ENCODE results near the gene SGIP1.

Gene SGIP1, protein sequence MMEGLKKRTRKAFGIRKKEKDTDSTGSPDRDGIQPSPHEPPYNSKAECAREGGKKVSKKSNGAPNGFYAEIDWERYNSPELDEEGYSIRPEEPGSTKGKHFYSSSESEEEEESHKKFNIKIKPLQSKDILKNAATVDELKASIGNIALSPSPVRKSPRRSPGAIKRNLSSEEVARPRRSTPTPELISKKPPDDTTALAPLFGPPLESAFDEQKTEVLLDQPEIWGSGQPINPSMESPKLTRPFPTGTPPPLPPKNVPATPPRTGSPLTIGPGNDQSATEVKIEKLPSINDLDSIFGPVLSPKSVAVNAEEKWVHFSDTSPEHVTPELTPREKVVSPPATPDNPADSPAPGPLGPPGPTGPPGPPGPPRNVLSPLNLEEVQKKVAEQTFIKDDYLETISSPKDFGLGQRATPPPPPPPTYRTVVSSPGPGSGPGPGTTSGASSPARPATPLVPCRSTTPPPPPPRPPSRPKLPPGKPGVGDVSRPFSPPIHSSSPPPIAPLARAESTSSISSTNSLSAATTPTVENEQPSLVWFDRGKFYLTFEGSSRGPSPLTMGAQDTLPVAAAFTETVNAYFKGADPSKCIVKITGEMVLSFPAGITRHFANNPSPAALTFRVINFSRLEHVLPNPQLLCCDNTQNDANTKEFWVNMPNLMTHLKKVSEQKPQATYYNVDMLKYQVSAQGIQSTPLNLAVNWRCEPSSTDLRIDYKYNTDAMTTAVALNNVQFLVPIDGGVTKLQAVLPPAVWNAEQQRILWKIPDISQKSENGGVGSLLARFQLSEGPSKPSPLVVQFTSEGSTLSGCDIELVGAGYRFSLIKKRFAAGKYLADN

DNA sequence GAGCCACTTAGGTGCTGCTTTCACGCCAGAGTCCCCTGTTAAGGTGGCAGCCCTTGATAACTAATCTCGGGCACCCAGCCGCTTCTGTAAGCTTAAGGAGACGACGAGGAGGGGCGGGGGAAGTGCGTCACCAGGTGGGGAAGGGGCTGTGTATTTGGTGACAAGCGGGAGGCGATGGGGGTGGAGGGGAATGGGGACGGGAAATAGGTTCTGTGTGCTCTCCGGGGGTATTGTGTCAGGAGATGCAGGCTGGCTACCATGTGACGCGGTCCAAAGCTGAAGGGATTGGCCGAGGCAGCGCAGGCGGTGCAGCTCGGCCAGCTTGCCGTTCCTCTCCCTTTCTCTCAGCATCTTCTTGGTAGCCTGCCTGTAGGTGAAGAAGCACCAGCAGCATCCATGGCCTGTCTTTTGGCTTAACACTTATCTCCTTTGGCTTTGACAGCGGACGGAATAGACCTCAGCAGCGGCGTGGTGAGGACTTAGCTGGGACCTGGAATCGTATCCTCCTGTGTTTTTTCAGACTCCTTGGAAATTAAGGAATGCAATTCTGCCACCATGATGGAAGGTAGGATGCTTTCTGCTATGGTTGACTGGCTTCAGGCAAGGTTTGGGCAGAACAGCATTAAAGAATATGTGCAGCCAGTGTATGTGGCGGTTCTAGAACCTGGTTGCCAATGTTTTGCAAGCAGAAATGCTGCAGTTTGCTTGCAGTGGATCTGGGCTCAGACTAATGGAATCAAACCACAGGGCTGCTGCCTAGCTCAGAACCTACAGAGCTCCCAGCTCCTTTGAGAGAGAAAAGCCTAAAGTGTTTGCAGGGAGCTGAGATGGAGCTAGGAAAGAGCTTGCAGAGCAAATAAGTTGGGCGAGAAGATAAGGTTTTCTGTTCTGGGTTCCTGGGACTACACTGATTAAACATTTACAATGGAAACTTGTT is at the start of gene SGIP1:
TSS of gene SGIP1 (plus strand) at position 350 of the 937 bp plus-strand sequence. CDS start at position 556, 206 bp downstream.
- Histone ChIP-seq H3K4me1 (ENCODE audit: control insufficient read depth, low read length) (no peaks in the 10 kb centered on the region), H3K4me2 (ENCODE audit: low read length) (no peak within 1 kb of the TSS), H3K9me2 (replicated peaks; ENCODE audit: control insufficient read depth, low read length) (no peaks in the 10 kb centered on the region), H3K4me3 (ENCODE audit: low read length) (no peak within 1 kb of the TSS), H3K27me3 (ENCODE audit: control insufficient read depth, low read length) (peaks cover 16% of the 10 kb centered on the region; the same call in 1 of the 2 replicates), H3F3A (ENCODE audit: control insufficient read depth, insufficient read depth) (no peaks in the 10 kb centered on the region), H3K9me3 (ENCODE audit: control insufficient read depth, insufficient read depth, low read length) (no peaks in the 10 kb centered on the region), H3K36me3 (ENCODE audit: control insufficient read depth, low read length) (no peaks in the 10 kb centered on the region), H4K20me1 (ENCODE audit: control insufficient read depth, insufficient read depth, low read depth, low read length) (no peaks in the 10 kb centered on the region), H3K79me2 (ENCODE audit: control insufficient read depth, low read length) (no peaks in the 10 kb centered on the region), H3K27ac (ENCODE audit: low read depth, low read length) (no peak within 1 kb of the TSS)
- no peak for TF ChIP-seq EZH2phosphoT487 (IDR thresholded peaks at IDR 0.05; ENCODE audit: borderline replicate concordance, low read length)
- TF ChIP-seq, protein P1, sequence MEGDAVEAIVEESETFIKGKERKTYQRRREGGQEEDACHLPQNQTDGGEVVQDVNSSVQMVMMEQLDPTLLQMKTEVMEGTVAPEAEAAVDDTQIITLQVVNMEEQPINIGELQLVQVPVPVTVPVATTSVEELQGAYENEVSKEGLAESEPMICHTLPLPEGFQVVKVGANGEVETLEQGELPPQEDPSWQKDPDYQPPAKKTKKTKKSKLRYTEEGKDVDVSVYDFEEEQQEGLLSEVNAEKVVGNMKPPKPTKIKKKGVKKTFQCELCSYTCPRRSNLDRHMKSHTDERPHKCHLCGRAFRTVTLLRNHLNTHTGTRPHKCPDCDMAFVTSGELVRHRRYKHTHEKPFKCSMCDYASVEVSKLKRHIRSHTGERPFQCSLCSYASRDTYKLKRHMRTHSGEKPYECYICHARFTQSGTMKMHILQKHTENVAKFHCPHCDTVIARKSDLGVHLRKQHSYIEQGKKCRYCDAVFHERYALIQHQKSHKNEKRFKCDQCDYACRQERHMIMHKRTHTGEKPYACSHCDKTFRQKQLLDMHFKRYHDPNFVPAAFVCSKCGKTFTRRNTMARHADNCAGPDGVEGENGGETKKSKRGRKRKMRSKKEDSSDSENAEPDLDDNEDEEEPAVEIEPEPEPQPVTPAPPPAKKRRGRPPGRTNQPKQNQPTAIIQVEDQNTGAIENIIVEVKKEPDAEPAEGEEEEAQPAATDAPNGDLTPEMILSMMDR (IDR thresholded peaks at IDR 0.05; ENCODE audit: low read depth, low read length, poor library complexity, severe bottlenecking): no peak

DNA sequence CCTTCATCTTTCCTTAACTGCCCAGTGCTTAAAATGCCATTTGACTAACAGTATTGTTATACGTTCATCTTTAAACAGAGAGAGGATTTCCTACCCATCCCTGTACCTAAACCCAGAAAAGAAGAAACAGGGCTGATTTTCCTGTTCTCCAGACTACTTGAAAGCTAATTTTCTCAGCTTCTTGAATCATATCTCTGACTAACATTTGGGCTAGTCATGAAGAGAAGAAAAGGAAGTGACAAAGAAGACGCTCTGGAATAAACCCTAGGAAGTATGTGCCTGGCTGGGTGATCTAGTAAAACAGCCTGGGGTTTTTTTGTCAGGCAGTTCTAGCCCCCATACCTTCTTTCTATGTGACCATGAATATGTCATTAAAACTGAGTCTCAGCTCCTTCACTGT is 44.8 kb upstream of the SGIP1 start:
- Histone ChIP-seq H3K4me1 (ENCODE audit: control insufficient read depth, low read length) (peaks cover 26% of the 10 kb centered on the region), H3K9me3 (ENCODE audit: control insufficient read depth, insufficient read depth, low read length) (no peaks in the 10 kb centered on the region), H3K79me2 (ENCODE audit: control insufficient read depth, low read length) (no peaks in the 10 kb centered on the region), H3K27me3 (ENCODE audit: control insufficient read depth, low read length) (no peaks in the 10 kb centered on the region), H3K4me3 (ENCODE audit: low read length) (no peak overlapping the region), H3K4me2 (ENCODE audit: low read length) (no peak overlapping the region), H3K36me3 (ENCODE audit: control insufficient read depth, low read length) (no peaks in the 10 kb centered on the region), H4K20me1 (ENCODE audit: control insufficient read depth, insufficient read depth, low read depth, low read length) (no peaks in the 10 kb centered on the region), H3K27ac (ENCODE audit: low read depth, low read length) (no peak overlapping the region), H3K9me2 (replicated peaks; ENCODE audit: control insufficient read depth, low read length) (no peaks in the 10 kb centered on the region), H3F3A (ENCODE audit: control insufficient read depth, insufficient read depth) (no peaks in the 10 kb centered on the region; the same call in 1 of the 2 replicates)
- TF ChIP-seq, protein P1 (IDR thresholded peaks at IDR 0.05; ENCODE audit: low read depth, low read length, poor library complexity, severe bottlenecking): no peak
- no peak for TF ChIP-seq EZH2phosphoT487 (IDR thresholded peaks at IDR 0.05; ENCODE audit: borderline replicate concordance, low read length)

DNA sequence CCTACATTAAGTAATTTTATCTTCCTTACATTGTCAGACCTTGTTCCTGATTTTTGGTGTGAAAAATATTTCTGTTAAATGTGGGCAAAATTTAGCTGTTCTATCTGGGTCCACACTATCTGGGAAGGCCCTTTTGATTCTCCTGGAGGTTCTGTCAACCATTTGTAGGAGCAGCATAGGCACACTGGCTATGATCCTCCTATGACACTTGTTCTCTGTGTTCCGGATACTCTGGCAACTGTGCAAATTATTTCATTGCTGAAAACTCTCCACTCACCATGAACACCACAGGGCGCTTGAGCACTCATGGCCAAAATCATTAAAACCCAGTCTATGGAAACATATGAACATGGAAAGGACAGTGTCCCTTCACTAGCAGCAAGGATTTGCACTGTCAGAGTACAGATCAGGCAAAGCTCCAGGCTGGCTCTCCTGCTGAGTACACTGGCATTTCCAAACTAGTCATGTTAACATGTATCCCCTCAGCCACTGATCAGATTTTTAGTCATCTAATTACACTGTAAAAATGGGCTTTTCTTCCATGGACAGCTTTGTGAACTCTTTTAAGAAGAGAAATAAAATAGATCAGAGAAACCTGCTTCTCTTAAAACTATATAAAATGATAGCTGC is 43.9 kb upstream of the SGIP1 start:
- Histone ChIP-seq H3K79me2 (ENCODE audit: control insufficient read depth, low read length) (no peaks in the 10 kb centered on the region), H3K9me3 (ENCODE audit: control insufficient read depth, insufficient read depth, low read length) (no peaks in the 10 kb centered on the region), H3K27me3 (ENCODE audit: control insufficient read depth, low read length) (no peaks in the 10 kb centered on the region), H3K27ac (ENCODE audit: low read depth, low read length) (peak overlapping the region; percentile 62), H3F3A (ENCODE audit: control insufficient read depth, insufficient read depth) (no peaks in the 10 kb centered on the region; the same call in 1 of the 2 replicates), H3K4me2 (ENCODE audit: low read length) (peak overlapping the region; percentile 55), H3K4me1 (ENCODE audit: control insufficient read depth, low read length) (peaks cover 31% of the 10 kb centered on the region), H3K4me3 (ENCODE audit: low read length) (peak overlapping the region; percentile 43), H4K20me1 (ENCODE audit: control insufficient read depth, insufficient read depth, low read depth, low read length) (no peaks in the 10 kb centered on the region), H3K36me3 (ENCODE audit: control insufficient read depth, low read length) (no peaks in the 10 kb centered on the region), H3K9me2 (replicated peaks; ENCODE audit: control insufficient read depth, low read length) (no peaks in the 10 kb centered on the region)
- TF ChIP-seq EZH2phosphoT487 (IDR thresholded peaks at IDR 0.05; ENCODE audit: borderline replicate concordance, low read length): no peak
- TF ChIP-seq, protein P1 (IDR thresholded peaks at IDR 0.05; ENCODE audit: low read depth, low read length, poor library complexity, severe bottlenecking): no peak

Data from DOHH2 (cell line).